HG03469 (cell line): ENCODE measurements around the gene GAMT.

Experiments
- ATAC-seq: cut with Tn5 transposase; IDR thresholded peaks from one replicate; pipeline ENCODE4 v1.9.1; 2021; ENCODE audit warnings: mild to moderate bottlenecking, moderate library complexity, moderate number of reproducible peaks; ENCODE audit not compliant: unreplicated experiment

Gene GAMT

GRCh38 chr19:1418951-1419738 is 17.8 kb upstream of the GAMT start:
- no peak for ATAC-seq

- ATAC-seq: no peak
Measured at GRCh38 chr19:1418496-1418775, 17.1 kb upstream of the GAMT start.

- ATAC-seq: no peak
Measured at GRCh38 chr19:1417681-1418495, 16.5 kb upstream of the GAMT start.

GRCh38 chr19:1417145-1417544 is 15.8 kb upstream of the GAMT start:
- no peak for ATAC-seq

- ATAC-seq: no peak
Measured at GRCh38 chr19:1416014-1416841, 14.9 kb upstream of the GAMT start.

- no peak for ATAC-seq
Measured at GRCh38 chr19:1412995-1413800, 11.9 kb upstream of the GAMT start.

- ATAC-seq: no peak
Measured at GRCh38 chr19:1412323-1412923, 11.1 kb upstream of the GAMT start.

- no peak for ATAC-seq
Measured at GRCh38 chr19:1411255-1412191, 10.2 kb upstream of the GAMT start.

GRCh38 chr19:1410789-1411188 is 9.4 kb upstream of the GAMT start:
- no peak for ATAC-seq

GRCh38 chr19:1410136-1410786 is 8.9 kb upstream of the GAMT start:
- ATAC-seq: no peak

GRCh38 chr19:1409204-1410005 is 8.1 kb upstream of the GAMT start:
- ATAC-seq: no peak

- no peak for ATAC-seq
Measured at GRCh38 chr19:1408300-1409203, 7.2 kb upstream of the GAMT start.

GRCh38 chr19:1407528-1408299 is 6.4 kb upstream of the GAMT start, which contains the start of gene DAZAP1:
Gene DAZAP1, plus strand, starts transcription at chr19:1407586. Its CDS starts 188 bp downstream, at chr19:1407774.
- ATAC-seq: no peak

GRCh38 chr19:1406774-1407527 is 5.6 kb upstream of the GAMT start:
- ATAC-seq: peak; percentile 53

GRCh38 chr19:1402411-1403070 is 1.2 kb upstream of the GAMT start:
- no peak for ATAC-seq
